ENCODE results near the gene PMS2.

DNA sequence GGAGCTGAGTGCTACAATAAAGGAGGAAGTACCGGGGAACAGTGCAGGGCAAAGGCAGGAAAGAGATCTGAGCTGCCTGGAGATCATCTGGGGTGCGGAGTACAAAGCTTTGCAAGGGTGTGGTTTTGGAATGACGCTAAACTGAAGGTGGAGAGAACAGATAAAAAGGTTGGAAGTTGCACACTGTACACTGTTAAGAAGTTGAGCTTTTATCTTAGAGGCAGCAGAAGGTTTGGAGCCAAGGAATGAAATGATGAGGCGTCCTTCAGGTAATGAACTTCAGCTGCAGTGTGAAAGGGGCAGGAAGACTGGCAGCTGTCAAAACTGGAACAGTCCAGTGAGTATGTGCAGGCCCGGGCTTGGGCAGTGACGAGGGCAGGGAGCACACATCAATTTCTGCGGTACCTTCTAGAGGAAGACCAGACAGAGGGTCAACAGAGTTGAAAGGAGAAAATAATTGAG, 15.2 kb upstream of the PMS2 start:
- TF ChIP-seq ZNF436 (CRISPR knock-in tag; IDR thresholded peaks at IDR 0.05) (no peak), ZFP30 (CRISPR knock-in tag; IDR thresholded peaks at IDR 0.05; ENCODE audit: borderline replicate concordance) (no peak), RBM25 (IDR thresholded peaks at IDR 0.05; ENCODE audit: low read depth, low read length, severe bottlenecking) (no peak), ZNF311 (CRISPR knock-in tag; IDR thresholded peaks at IDR 0.05) (peak; percentile 54; the same call in 1 of the 2 replicates), MEIS2 (IDR thresholded peaks at IDR 0.05; ENCODE audit: partially characterized antibody) (peak; percentile 94), FOS (IDR thresholded peaks at IDR 0.05; ENCODE audit: extremely low read depth, insufficient read length) (no peak), CBX8 (IDR thresholded peaks at IDR 0.05; ENCODE audit: borderline replicate concordance, extremely low read depth, low read depth, low read length, poor library complexity, severe bottlenecking) (no peak), POU5F1 (IDR thresholded peaks at IDR 0.05; ENCODE audit: borderline replicate concordance, low read depth, low read length, partially characterized antibody) (no peak), ZFX (CRISPR knock-in tag; IDR thresholded peaks at IDR 0.05) (no peak), MED1 (CRISPR knock-in tag; IDR thresholded peaks at IDR 0.05; ENCODE audit: borderline replicate concordance) (no peak), TBL1XR1 (IDR thresholded peaks at IDR 0.05; ENCODE audit: low read length in 2 of 2) (peak; percentile 74 to 95; a peak in 3 of 4 replicates)
- TF ChIP-seq, protein P1, sequence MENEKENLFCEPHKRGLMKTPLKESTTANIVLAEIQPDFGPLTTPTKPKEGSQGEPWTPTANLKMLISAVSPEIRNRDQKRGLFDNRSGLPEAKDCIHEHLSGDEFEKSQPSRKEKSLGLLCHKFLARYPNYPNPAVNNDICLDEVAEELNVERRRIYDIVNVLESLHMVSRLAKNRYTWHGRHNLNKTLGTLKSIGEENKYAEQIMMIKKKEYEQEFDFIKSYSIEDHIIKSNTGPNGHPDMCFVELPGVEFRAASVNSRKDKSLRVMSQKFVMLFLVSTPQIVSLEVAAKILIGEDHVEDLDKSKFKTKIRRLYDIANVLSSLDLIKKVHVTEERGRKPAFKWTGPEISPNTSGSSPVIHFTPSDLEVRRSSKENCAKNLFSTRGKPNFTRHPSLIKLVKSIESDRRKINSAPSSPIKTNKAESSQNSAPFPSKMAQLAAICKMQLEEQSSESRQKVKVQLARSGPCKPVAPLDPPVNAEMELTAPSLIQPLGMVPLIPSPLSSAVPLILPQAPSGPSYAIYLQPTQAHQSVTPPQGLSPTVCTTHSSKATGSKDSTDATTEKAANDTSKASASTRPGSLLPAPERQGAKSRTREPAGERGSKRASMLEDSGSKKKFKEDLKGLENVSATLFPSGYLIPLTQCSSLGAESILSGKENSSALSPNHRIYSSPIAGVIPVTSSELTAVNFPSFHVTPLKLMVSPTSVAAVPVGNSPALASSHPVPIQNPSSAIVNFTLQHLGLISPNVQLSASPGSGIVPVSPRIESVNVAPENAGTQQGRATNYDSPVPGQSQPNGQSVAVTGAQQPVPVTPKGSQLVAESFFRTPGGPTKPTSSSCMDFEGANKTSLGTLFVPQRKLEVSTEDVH (IDR thresholded peaks at IDR 0.05; ENCODE audit: low read depth, partially characterized antibody), result peak; percentile 77
- TF ChIP-seq, protein P2, sequence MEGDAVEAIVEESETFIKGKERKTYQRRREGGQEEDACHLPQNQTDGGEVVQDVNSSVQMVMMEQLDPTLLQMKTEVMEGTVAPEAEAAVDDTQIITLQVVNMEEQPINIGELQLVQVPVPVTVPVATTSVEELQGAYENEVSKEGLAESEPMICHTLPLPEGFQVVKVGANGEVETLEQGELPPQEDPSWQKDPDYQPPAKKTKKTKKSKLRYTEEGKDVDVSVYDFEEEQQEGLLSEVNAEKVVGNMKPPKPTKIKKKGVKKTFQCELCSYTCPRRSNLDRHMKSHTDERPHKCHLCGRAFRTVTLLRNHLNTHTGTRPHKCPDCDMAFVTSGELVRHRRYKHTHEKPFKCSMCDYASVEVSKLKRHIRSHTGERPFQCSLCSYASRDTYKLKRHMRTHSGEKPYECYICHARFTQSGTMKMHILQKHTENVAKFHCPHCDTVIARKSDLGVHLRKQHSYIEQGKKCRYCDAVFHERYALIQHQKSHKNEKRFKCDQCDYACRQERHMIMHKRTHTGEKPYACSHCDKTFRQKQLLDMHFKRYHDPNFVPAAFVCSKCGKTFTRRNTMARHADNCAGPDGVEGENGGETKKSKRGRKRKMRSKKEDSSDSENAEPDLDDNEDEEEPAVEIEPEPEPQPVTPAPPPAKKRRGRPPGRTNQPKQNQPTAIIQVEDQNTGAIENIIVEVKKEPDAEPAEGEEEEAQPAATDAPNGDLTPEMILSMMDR (IDR thresholded peaks at IDR 0.05 in 2 of 3, conservative IDR thresholded peaks at IDR 0.05 in 1 of 3; ENCODE audit: insufficient read depth in 2 of 3, low read depth in 1 of 3, low read length in 3 of 3), result no peak
